ENCODE results near the gene CCDC12.

CCDC12 gene

DNA sequence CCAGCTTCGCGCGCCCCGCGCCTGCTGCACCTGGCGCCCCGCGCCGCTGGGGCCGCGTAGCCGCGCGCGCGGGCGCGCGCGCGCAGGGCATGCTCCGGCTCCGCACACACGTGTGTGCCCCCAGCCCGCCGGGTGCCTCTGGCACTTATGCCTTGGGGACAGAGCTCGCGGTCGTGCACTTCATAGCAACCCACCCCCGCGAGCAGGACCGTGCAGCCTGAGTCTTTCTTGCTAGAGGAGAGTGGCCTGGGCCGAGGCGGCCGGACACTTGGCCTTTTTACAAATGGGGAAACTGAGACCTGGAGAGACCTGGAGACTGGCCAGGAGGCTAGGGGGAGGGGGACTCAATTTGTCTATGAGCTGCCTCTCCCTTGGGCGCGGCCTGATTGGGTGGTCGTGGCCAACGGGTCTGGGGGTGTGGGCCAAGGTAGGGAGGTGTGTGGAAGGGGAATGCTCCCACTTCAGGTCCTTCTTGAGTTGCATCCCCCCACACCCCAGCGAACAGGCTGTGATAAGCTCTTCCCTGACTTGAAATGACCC, 3.5 kb upstream of the CCDC12 start:
- H3K27ac ChIP-seq: peak overlapping the region; percentile 91
- TF ChIP-seq, protein P1, sequence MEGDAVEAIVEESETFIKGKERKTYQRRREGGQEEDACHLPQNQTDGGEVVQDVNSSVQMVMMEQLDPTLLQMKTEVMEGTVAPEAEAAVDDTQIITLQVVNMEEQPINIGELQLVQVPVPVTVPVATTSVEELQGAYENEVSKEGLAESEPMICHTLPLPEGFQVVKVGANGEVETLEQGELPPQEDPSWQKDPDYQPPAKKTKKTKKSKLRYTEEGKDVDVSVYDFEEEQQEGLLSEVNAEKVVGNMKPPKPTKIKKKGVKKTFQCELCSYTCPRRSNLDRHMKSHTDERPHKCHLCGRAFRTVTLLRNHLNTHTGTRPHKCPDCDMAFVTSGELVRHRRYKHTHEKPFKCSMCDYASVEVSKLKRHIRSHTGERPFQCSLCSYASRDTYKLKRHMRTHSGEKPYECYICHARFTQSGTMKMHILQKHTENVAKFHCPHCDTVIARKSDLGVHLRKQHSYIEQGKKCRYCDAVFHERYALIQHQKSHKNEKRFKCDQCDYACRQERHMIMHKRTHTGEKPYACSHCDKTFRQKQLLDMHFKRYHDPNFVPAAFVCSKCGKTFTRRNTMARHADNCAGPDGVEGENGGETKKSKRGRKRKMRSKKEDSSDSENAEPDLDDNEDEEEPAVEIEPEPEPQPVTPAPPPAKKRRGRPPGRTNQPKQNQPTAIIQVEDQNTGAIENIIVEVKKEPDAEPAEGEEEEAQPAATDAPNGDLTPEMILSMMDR (conservative IDR thresholded peaks at IDR 0.05): no peak

DNA sequence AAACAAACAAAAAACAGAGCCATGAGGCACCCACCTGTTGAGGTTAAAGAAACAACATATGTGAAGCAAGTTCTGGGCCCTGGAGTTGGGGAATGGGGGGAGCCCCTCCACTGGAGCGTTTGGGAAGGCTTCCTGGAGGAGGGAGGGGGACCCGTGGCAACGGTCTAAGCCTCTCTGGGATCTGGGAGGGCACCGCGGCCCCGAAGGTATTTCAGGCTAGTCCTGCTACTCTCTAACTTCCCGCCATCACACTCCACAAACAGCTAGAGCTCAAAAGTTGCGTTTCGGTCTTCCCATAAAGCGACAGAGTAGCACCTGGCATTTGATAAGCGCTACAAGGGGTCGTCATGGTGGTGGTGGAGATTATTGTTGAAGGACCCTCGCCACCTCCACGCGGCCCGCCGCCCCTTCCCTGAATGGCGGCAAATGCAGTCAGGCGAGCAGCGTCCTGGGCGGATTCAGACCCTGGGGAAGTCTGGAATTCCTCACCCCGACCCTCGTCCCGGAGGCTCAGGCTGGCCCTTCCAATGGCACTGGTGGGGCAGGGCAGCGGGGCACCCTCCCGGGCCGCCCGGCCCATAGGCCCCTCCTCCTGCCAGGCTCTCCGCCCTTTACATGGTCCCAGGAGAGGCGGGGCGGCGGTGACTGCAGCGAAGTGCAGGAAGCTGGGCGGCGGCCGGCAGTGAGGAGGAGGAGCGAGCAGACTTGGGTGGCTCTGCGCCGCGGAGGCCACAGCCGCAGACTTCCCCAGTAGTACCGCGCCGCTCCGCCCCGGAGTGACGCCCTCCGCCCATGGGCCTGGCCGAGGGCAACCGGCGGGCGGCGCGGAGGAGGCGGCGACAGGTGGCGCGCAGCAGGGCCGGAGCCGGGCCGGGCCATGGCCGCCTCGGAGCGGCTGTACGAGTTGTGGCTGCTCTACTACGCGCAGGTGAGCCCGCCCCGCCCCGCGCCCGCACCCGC, 2.7 kb upstream of the CCDC12 start, which contains the start of gene NBEAL2:
Gene NBEAL2 (plus strand): TSS at position 682 of the 960 bp plus-strand sequence. CDS start 196 bp downstream, at position 878.
- H3K27ac ChIP-seq: peak within 1 kb of the TSS; percentile 91
- TF ChIP-seq, protein P1 (conservative IDR thresholded peaks at IDR 0.05): peak; percentile 18; the same call in 1 of the 2 replicates

DNA sequence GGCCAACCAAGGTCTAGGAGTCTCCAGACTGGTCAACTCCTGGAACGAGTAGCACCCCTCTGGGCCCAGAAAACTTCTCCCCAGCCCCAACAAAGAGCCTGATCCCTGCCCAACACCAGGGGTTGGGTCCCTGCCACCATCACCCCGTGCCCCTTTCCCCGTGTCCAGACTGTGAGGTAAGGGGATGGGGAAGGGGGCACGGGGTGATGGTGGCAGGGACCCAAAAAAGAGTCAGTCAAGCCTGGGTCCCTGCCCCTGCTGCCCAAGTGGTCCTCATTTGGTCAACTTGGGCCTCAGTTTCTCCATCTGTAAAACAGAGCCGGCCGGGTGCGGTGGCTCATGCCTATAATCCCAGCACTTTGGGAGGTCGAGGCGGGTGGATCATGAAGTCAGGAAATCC, 1.8 kb upstream of the CCDC12 start:
- peak overlapping the region; percentile 91 for H3K27ac ChIP-seq
- TF ChIP-seq, protein P1 (conservative IDR thresholded peaks at IDR 0.05): no peak

DNA sequence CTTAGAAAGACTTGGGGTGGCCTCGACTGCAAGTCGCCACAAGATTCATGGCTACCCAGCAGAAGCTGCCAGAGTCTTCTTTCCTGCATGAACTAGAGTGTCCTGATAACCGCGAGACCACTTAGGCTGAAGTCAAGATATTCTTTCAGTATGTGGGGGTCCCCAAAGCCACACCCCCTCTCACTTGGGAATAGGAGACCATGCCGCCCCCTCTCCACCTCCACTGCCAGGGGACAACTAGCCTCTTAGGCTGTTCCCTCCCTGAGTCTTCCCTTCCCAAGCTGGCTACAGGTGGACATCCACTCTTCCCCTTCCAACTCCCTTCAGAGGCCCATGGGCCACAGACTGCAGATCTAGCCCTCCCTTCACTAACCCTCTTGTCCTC, 1.3 kb upstream of the CCDC12 start:
- H3K27ac ChIP-seq: peak overlapping the region; percentile 91; the same call in 1 of the 2 replicates
- TF ChIP-seq, protein P1 (conservative IDR thresholded peaks at IDR 0.05): no peak

DNA sequence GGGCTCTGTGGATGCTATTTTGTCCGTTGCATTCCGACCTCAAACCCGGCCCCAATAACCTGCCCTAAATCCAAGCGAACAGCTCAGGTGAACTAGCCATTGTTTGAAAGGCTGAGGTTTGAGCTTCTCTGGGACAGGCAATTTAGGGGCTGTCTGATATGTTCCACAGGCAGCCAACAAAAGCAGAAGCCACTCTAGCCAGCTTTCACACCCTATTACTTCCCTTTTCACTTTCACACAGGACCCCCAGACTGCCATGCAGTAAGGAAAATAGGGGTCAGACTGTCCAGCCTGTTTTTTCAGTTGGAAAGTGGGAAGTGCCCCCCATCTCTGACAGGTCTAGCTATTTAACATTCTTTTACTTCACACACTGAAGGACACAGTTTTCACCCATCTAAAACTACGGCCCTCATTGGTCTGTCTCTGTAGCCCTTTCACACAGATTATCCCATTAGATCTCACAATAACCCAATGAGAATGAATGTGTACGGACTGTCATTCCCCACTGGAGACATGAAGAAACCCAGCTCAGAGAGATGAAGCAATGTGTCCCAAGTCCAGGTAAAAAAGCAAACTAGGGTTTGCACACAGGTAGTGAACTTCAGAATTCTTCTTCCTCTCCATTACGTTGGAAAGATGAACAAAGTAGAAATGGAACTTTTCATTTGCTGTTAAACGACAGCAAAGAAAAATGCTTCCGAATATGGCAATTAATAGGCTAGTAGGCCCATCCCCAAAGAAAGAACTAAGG, 1.9 kb downstream of the CCDC12 start:
- TF ChIP-seq, protein P1 (conservative IDR thresholded peaks at IDR 0.05): no peak
- H3K27ac ChIP-seq: peak overlapping the region; percentile 91; the same call in 1 of the 2 replicates

DNA sequence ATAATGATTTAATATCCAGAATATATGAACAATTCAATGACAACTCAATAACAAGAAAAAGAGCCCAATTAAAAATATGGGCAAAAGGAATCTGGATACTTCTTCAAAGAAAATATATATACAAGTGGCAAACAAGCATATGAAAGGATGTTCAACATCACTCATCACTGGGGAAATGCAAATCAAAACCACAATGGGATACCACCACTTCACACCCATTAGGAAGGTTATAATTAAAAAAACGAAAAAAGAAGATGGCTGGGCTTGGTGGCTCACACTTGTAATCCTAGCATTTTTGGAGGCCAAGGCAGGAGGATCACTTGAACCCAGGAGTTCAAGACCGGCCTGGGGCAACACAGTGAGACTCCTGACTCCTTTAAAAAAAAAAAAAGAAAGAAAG, 4.1 kb downstream of the CCDC12 start:
- TF ChIP-seq, protein P1 (conservative IDR thresholded peaks at IDR 0.05): no peak
- peak overlapping the region; percentile 84; the same call in 1 of the 2 replicates for H3K27ac ChIP-seq

DNA sequence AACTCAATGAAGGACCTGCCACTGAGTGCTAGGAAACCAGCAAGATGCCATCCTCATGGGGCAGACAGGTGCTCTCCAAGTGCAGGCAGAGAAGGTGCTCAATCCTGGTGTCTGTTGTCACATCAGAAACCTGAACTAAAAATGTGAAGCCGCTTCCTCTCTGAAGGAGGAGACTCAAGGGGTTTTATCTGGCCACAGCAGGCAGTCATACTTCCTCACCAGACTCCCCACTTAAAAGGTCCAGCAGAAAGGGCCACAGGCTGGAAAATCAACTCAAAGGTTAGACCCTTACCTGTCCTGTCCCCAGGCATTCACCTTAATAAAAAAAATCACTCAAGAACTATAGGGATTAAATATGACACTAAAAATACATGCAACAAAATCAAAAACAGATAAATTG, 4.8 kb downstream of the CCDC12 start:
- peak overlapping the region; percentile 84 for H3K27ac ChIP-seq

More for the DNA sequence above, 4.8 kb downstream of the CCDC12 start:
- TF ChIP-seq, protein P1 (conservative IDR thresholded peaks at IDR 0.05): no peak
